ENCODE results near the gene SELENON. TPM values are rescaled to one million over a fixed set of nuclear protein-coding genes. Genes with fewer than 3 reads are reported as not detected.
A peak's percentile ranks its signal among the peaks of the same experiment; 100 is the strongest.

The SELENON gene, protein sequence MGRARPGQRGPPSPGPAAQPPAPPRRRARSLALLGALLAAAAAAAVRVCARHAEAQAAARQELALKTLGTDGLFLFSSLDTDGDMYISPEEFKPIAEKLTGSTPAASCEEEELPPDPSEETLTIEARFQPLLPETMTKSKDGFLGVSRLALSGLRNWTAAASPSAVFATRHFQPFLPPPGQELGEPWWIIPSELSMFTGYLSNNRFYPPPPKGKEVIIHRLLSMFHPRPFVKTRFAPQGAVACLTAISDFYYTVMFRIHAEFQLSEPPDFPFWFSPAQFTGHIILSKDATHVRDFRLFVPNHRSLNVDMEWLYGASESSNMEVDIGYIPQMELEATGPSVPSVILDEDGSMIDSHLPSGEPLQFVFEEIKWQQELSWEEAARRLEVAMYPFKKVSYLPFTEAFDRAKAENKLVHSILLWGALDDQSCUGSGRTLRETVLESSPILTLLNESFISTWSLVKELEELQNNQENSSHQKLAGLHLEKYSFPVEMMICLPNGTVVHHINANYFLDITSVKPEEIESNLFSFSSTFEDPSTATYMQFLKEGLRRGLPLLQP
- 13.5 TPM for total RNA-seq

DNA sequence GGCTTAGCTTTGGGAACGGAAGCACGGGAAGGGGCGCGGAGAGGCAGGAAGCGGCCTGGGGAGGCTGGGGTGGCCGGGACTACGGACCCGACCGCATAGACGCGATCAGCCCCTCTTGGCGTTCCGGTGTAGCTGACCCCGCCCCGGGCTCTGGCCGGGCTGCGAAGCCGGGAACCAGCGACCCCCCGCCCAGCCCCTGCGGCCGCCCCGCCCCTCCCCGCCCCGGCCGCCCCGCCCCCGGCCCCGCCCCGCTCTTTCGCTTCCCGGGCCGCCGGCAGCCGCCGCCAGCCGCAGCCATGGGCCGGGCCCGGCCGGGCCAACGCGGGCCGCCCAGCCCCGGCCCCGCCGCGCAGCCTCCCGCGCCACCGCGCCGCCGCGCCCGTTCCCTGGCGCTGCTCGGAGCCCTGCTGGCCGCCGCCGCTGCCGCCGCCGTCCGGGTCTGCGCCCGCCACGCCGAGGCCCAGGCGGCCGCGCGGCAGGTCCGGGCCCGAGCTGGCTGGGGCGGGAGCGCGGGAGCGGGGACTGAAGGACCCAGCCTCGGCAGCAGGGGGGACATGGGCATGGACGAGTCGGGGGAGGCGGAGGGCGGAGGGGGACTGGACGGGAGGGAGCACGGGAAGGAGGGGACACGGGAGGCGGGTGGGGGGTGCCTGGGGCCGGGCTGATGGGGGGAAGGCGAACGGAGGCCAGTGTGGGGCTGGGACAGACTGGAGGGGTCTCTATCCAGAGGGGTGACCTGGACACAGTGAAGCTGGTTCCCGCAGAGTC is at the start of gene SELENON:
SELENON (plus strand) TSS at position 259 of the 768 bp plus-strand sequence; CDS start at position 297, 38 bp downstream.
- DNase-seq (ENCODE audit: low spot score) = peak; percentile 66

GRCh38 chr1:25750923-25751605 is 48.9 kb upstream of the SELENON start:
- ATAC-seq (no peak), DNase-seq (ENCODE audit: low spot score) (no peak)

More for the DNA sequence above, at the start of gene SELENON:
- ATAC-seq = peak; percentile 75

GRCh38 chr1:25754470-25755181 is 45.4 kb upstream of the SELENON start:
- no peak for DNase-seq (ENCODE audit: low spot score)
- no peak for ATAC-seq

GRCh38 chr1:25755475-25756125 is 44.4 kb upstream of the SELENON start:
- no peak for ATAC-seq
- no peak for DNase-seq (ENCODE audit: low spot score)

- DNase-seq (ENCODE audit: low spot score) (no peak), ATAC-seq (no peak)
These were observed 43.8 kb upstream of the SELENON start for GRCh38 chr1:25756215-25756614.

- DNase-seq (ENCODE audit: low spot score) (no peak), ATAC-seq (no peak)
These were observed 42.7 kb upstream of the SELENON start for GRCh38 chr1:25757151-25757845.

GRCh38 chr1:25757846-25758185 is 42.2 kb upstream of the SELENON start:
- ATAC-seq = no peak

DNA sequence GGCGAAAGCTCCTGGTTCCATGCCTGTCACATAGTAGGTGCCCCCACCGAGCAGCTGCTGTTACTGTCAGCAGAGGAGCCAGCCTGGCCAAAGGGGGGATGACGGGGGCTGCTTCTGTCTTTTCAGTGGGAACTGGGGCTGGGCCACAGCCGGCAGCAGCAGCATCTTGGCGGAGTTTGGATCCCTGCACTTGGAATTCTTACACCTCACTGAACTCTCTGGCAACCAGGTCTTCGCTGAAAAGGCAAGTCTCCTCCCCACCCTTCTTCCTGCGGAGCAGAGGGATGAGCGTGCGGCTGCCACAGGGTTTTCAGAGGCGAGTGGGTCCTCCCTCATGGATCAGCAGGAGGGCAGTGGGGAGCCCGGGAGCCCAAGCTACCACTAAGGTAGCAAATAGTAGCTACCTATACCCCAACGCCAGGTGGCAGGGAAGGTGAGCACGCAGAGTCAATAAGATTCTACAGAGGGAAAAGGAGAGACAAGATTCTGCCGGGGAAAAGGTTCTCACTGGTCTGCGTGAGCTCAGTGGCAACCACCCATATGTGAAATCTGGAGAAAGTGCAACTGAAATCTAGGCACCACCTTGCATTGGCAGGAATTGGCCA is 41.4 kb upstream of the SELENON start:
- DNase-seq (ENCODE audit: low spot score) (no peak), ATAC-seq (no peak)

More at GRCh38 chr1:25757846-25758185, 42.2 kb upstream of the SELENON start:
- DNase-seq (ENCODE audit: low spot score) = no peak

- DNase-seq (ENCODE audit: low spot score) = no peak
- ATAC-seq = peak; percentile 43
These were observed 39.8 kb upstream of the SELENON start for GRCh38 chr1:25760122-25760719.

DNA sequence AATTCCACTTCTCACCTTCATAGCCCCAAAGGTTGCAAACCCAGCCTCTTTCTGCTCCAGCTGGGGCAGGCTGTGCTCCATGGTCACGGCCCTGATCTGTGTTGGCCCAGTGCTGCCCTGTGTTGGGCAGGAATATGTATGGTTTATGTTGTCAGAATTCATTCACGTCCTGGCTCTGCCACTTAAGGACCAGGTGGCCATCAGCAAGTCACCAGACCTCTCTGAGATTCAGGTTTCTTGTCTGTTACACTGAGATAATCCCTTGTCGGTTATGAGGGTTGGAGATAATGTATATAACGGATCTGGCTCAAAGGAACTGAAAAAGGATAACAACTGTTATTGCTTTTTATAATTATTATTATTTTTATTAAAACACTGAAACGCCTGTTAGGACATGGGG is 39.1 kb upstream of the SELENON start:
- DNase-seq (ENCODE audit: low spot score) = no peak
- no peak for ATAC-seq

GRCh38 chr1:25763493-25763892 is 36.5 kb upstream of the SELENON start:
- DNase-seq (ENCODE audit: low spot score) (no peak), ATAC-seq (no peak)

GRCh38 chr1:25765136-25765922 is 34.7 kb upstream of the SELENON start:
- ATAC-seq = no peak
- no peak for DNase-seq (ENCODE audit: low spot score)

- no peak for ATAC-seq
These were observed 33.9 kb upstream of the SELENON start for GRCh38 chr1:25765923-25766589.

GRCh38 chr1:25766721-25767436 is 33.1 kb upstream of the SELENON start:
- ATAC-seq (peak; percentile 91), DNase-seq (ENCODE audit: low spot score) (peak; percentile 85)

More at GRCh38 chr1:25765923-25766589, 33.9 kb upstream of the SELENON start:
- DNase-seq (ENCODE audit: low spot score) = no peak

- no peak for ATAC-seq
These were observed 32.6 kb upstream of the SELENON start for GRCh38 chr1:25767437-25767770.

GRCh38 chr1:25768999-25769398 is 31.0 kb upstream of the SELENON start:
- ATAC-seq = no peak
- DNase-seq (ENCODE audit: low spot score) = no peak

More at GRCh38 chr1:25767437-25767770, 32.6 kb upstream of the SELENON start:
- DNase-seq (ENCODE audit: low spot score) = no peak

Data from left lobe of liver (tissue), 2 donors.